DND-41 (cell line): ENCODE results near the gene RGS12.

Experiments used
- CTCF ChIP-seq: IDR thresholded peaks from 2 replicates; pipeline ENCODE4 v1.5.1; 2012; ENCODE audit warnings: borderline replicate concordance, low read length, moderate library complexity, mild to moderate bottlenecking; ENCODE audit not compliant: poor library complexity, severe bottlenecking; ENCODE audit errors: extremely low read depth
- EZH2 ChIP-seq: IDR thresholded peaks from 3 replicates; pipeline ENCODE4 v1.6.1; 2012; ENCODE audit warnings: borderline replicate concordance, low read depth, mild to moderate bottlenecking, moderate library complexity, low read length, inconsistent platforms; ENCODE audit not compliant: severe bottlenecking

GRCh38 chr4:3336382-3337356 is 43.8 kb downstream of the RGS12 start:
- TF ChIP-seq CTCF (no peak), EZH2 (no peak)
